ENCODE results near the gene RANBP10. TPM values are rescaled to one million over a fixed set of nuclear protein-coding genes. Genes with fewer than 3 reads are reported as not detected.
A peak's percentile ranks its signal among the peaks of the same experiment; 100 is the strongest.

RANBP10 gene
- total and polyA plus RNA-seq, 2 of the 13 experiments (the other 11 are each of a cell fraction or from before 2014, with no cell fraction given) = 9.2 to 22.7 TPM

DNA sequence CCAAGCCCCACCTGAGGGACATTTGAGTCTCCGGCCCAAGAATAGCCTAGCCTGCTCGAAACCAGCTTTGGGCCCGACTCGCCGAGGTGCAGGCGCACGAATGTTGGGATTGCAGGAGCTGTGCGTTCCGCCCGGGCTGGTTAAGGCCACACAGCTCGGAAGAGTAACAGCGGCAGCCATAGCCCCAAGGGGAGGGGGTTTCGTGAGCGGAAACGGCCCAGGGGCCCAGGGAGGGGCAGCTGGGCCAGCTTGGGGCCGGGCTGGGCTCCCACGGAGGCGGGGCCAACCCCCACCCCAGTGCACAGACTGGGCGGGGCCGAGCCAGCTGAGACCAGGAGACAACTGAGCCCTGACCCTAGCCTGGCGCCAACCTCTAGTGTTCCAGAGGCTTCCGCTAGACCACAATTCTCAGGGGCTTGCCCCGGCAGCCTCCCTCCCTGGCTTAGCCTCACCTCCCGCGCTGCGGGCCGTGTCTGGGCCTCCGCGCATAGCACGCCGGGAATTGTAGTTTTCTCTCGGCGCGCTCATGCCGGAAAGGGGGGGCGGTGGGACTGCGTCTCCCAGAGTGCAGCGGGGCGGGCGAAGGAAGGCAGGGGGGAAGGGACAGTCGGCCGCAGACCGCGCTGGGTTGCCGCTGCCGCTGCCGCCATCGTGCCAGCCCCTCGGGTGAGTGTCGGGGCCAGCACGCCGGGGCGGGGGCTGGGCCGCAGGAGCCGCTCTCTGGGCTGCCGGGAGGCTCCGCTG, 40.1 kb upstream of the RANBP10 start, which contains the start of gene NUTF2 (continued):
- peak; percentile 67; the same call in 1 of the 2 replicates for TF ChIP-seq ZNF44 (CRISPR knock-in tag; IDR thresholded peaks at IDR 0.05)
- no peak for TF ChIP-seq ZBTB1 (CRISPR knock-in tag; IDR thresholded peaks at IDR 0.05; ENCODE audit: borderline replicate concordance)
- TF ChIP-seq HMG20B (CRISPR knock-in tag; conservative IDR thresholded peaks at IDR 0.05) = peak; percentile 74
- 0 out of 2 replicates have a peak, but pooled peaks have one; percentile 49 for TF ChIP-seq SP2 (CRISPR knock-in tag; IDR thresholded peaks at IDR 0.05)
- TF ChIP-seq RORA (CRISPR knock-in tag; IDR thresholded peaks at IDR 0.05) = no peak
- TF ChIP-seq, protein P1, sequence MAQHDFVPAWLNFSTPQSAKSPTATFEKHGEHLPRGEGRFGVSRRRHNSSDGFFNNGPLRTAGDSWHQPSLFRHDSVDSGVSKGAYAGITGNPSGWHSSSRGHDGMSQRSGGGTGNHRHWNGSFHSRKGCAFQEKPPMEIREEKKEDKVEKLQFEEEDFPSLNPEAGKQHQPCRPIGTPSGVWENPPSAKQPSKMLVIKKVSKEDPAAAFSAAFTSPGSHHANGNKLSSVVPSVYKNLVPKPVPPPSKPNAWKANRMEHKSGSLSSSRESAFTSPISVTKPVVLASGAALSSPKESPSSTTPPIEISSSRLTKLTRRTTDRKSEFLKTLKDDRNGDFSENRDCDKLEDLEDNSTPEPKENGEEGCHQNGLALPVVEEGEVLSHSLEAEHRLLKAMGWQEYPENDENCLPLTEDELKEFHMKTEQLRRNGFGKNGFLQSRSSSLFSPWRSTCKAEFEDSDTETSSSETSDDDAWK (CRISPR knock-in tag; IDR thresholded peaks at IDR 0.05) = no peak
- no peak for TF ChIP-seq RNF2 (conservative IDR thresholded peaks at IDR 0.05; ENCODE audit: low read depth)
- TF ChIP-seq SRSF9 (IDR thresholded peaks at IDR 0.05; ENCODE audit: borderline replicate concordance, insufficient read depth, low read depth, low read length, poor library complexity, severe bottlenecking) = no peak
- TF ChIP-seq, protein P2, sequence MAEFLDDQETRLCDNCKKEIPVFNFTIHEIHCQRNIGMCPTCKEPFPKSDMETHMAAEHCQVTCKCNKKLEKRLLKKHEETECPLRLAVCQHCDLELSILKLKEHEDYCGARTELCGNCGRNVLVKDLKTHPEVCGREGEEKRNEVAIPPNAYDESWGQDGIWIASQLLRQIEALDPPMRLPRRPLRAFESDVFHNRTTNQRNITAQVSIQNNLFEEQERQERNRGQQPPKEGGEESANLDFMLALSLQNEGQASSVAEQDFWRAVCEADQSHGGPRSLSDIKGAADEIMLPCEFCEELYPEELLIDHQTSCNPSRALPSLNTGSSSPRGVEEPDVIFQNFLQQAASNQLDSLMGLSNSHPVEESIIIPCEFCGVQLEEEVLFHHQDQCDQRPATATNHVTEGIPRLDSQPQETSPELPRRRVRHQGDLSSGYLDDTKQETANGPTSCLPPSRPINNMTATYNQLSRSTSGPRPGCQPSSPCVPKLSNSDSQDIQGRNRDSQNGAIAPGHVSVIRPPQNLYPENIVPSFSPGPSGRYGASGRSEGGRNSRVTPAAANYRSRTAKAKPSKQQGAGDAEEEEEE (CRISPR knock-in tag; IDR thresholded peaks at IDR 0.05; ENCODE audit: borderline replicate concordance) = peak; percentile 97; the same call in 1 of the 2 replicates
- TF ChIP-seq, protein P3, sequence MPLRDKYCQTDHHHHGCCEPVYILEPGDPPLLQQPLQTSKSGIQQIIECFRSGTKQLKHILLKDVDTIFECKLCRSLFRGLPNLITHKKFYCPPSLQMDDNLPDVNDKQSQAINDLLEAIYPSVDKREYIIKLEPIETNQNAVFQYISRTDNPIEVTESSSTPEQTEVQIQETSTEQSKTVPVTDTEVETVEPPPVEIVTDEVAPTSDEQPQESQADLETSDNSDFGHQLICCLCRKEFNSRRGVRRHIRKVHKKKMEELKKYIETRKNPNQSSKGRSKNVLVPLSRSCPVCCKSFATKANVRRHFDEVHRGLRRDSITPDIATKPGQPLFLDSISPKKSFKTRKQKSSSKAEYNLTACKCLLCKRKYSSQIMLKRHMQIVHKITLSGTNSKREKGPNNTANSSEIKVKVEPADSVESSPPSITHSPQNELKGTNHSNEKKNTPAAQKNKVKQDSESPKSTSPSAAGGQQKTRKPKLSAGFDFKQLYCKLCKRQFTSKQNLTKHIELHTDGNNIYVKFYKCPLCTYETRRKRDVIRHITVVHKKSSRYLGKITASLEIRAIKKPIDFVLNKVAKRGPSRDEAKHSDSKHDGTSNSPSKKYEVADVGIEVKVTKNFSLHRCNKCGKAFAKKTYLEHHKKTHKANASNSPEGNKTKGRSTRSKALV (CRISPR knock-in tag; IDR thresholded peaks at IDR 0.05) = peak; percentile 13; the same call in 1 of the 2 replicates
- TF ChIP-seq FOSL2 (CRISPR knock-in tag; IDR thresholded peaks at IDR 0.05) = no peak
- TF ChIP-seq, protein P4, sequence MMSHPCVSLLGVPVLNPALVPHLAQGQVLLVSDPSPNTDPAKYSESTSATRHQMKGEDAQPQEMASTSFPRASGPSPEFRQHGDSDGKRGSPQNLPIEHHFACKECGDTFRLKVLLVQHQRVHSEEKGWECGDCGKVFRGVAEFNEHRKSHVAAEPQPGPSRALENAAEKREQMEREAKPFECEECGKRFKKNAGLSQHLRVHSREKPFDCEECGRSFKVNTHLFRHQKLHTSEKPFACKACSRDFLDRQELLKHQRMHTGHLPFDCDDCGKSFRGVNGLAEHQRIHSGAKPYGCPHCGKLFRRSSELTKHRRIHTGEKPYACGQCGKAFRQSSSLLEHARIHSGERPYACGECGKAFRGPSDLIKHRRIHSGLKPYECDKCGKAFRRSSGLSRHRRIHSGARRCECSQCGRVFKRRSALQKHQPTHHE (CRISPR knock-in tag; IDR thresholded peaks at IDR 0.05; ENCODE audit: borderline replicate concordance) = peak; percentile 50; the same call in 1 of the 2 replicates
- TF ChIP-seq CCAR2 (optimal IDR thresholded peaks at IDR 0.05; ENCODE audit: low read depth, low read length) = peak; percentile 94
- TF ChIP-seq FOXJ3 (CRISPR knock-in tag; IDR thresholded peaks at IDR 0.05; ENCODE audit: borderline replicate concordance) = peak; percentile 81; the same call in 1 of the 2 replicates
- peak; percentile 94 for TF ChIP-seq ZNF331 (CRISPR knock-in tag; IDR thresholded peaks at IDR 0.05)
- no peak for TF ChIP-seq XBP1 (CRISPR knock-in tag; IDR thresholded peaks at IDR 0.05)
- 0 out of 2 replicates have a peak, but pooled peaks have one; percentile 24 for TF ChIP-seq KLF6 (CRISPR knock-in tag; IDR thresholded peaks at IDR 0.05)
- peak; percentile 94 for TF ChIP-seq ZNF547 (CRISPR knock-in tag; IDR thresholded peaks at IDR 0.05)
- TF ChIP-seq MXD3 (CRISPR knock-in tag; IDR thresholded peaks at IDR 0.05) = peak; percentile 9; the same call in 1 of the 2 replicates
- TF ChIP-seq SIN3A (IDR thresholded peaks at IDR 0.05; ENCODE audit: borderline replicate concordance, low read depth, low read length) = peak; percentile 85; the same call in 1 of the 2 replicates
- TF ChIP-seq RBM22 (optimal IDR thresholded peaks at IDR 0.05; ENCODE audit: low read length) = peak; percentile 48

Data from HepG2 (cell line).